ENCODE data around the gene ST8SIA3.

ST8SIA3 gene
- long read RNA-seq, donor 1, result 0 reads
- long read RNA-seq, donor 2, result 0 reads
- long read RNA-seq, donor 3, result 0 reads
- long read RNA-seq, donor 4, result 0 reads
- long read RNA-seq, donor 5, result 0 reads
- long read RNA-seq, donor 6, result 0 reads
- long read RNA-seq, donor 7, result 0 reads
- long read RNA-seq, donor 8, result 0 reads

GRCh38 chr18:57352271-57352701 is at the start of gene ST8SIA3:
ST8SIA3 (plus strand) TSS chr18:57352557; CDS start chr18:57352847, 290 bp downstream.
- DNase-seq, result no peak

- DNase-seq, result no peak
Measured at GRCh38 chr18:57311472-57311871, 40.9 kb upstream of the ST8SIA3 start.

GRCh38 chr18:57312346-57313144 is 39.8 kb upstream of the ST8SIA3 start:
- no peak for DNase-seq

- no peak for DNase-seq
Measured at GRCh38 chr18:57320603-57321002, 31.8 kb upstream of the ST8SIA3 start.

- no peak for DNase-seq
Measured at GRCh38 chr18:57325491-57326166, 26.7 kb upstream of the ST8SIA3 start.

- no peak for DNase-seq
Measured at GRCh38 chr18:57326718-57327323, 25.5 kb upstream of the ST8SIA3 start.

- DNase-seq, result no peak
Measured at GRCh38 chr18:57328665-57329064, 23.7 kb upstream of the ST8SIA3 start.

GRCh38 chr18:57329856-57330255 is 22.5 kb upstream of the ST8SIA3 start:
- no peak for DNase-seq

- DNase-seq, result no peak
Measured at GRCh38 chr18:57331718-57332117, 20.6 kb upstream of the ST8SIA3 start.

GRCh38 chr18:57333940-57334339 is 18.4 kb upstream of the ST8SIA3 start:
- DNase-seq, result no peak

GRCh38 chr18:57334383-57334782 is 18.0 kb upstream of the ST8SIA3 start:
- no peak for DNase-seq

GRCh38 chr18:57336343-57336742 is 16.0 kb upstream of the ST8SIA3 start:
- DNase-seq, result no peak

GRCh38 chr18:57337890-57338289 is 14.5 kb upstream of the ST8SIA3 start:
- DNase-seq, result no peak

GRCh38 chr18:57343833-57344232 is 8.5 kb upstream of the ST8SIA3 start:
- no peak for DNase-seq

- no peak for DNase-seq
Measured at GRCh38 chr18:57346876-57347275, 5.5 kb upstream of the ST8SIA3 start.

GRCh38 chr18:57347784-57348183 is 4.6 kb upstream of the ST8SIA3 start:
- DNase-seq, result no peak

- peak; percentile 27 for DNase-seq
Measured at GRCh38 chr18:57352761-57353136, 392 bp downstream of the ST8SIA3 start.

- peak; percentile 17 for DNase-seq
Measured at GRCh38 chr18:57353137-57353939, 981 bp downstream of the ST8SIA3 start.

GRCh38 chr18:57353940-57354461 is 1.6 kb downstream of the ST8SIA3 start:
- peak; percentile 82 for DNase-seq

GRCh38 chr18:57359433-57359832 is 7.1 kb downstream of the ST8SIA3 start:
- DNase-seq, result no peak

- DNase-seq, result no peak
Measured at GRCh38 chr18:57362714-57363113, 10.4 kb downstream of the ST8SIA3 start.

- DNase-seq, result no peak
Measured at GRCh38 chr18:57364460-57364859, 12.1 kb downstream of the ST8SIA3 start.
